Endothelial cell of umbilical vein (primary cell): ENCODE measurements around the gene BGN. TPM values are rescaled to one million over a fixed set of nuclear protein-coding genes. Genes with fewer than 3 reads are reported as not detected.

Source experiments
- BruUV-seq: library from RNA; stranded (reverse); fragments of 400-500 nt; replicated peaks from 2 replicates; lab custom pipeline; 2021; lab: Mats Ljungman, UMichigan
- CTCF ChIA-PET: fragments of 300-600, 350-600 bp; sonication (Branson Sonifier 250); formaldehyde crosslinking; loops from one replicate; lab custom pipeline; 2021; ENCODE audit warnings: antibody characterized with exemption, inconsistent platforms; lab: Charles Lee
- POLR2A ChIA-PET: fragments of 300-600, 350-600 bp; sonication (Branson Sonifier 250); formaldehyde crosslinking; loops from one replicate; lab custom pipeline; 2021; ENCODE audit warnings: antibody characterized with exemption, inconsistent platforms; lab: Charles Lee
- DNase-seq: peaks from one replicate; pipeline ENCODE4 v3.0.0-alpha.2; 2011; ENCODE audit warnings: low read depth, low spot score
- FAIRE-seq: peaks from 2 replicates; lab custom pipeline; 2011; peaks lifted over from hg19 to GRCh38; lab: Jason Lieb, UNC
- H2AFZ ChIP-seq: 2 replicates; pipeline ENCODE4 v1.6.0; 2012; ENCODE audit warnings: low read depth, low read length, control low read depth, inconsistent platforms
- H3K27ac ChIP-seq: 2 replicates; pipeline ENCODE4 v1.5.1; 2011; ENCODE audit warnings: low read depth, mild to moderate bottlenecking, control low read depth, low read length, moderate library complexity; ENCODE audit not compliant: insufficient read depth
- H3K27me3 ChIP-seq, 2 experiments: 2 replicates each; pipeline versions ENCODE4 v1.6.0 to v1.6.1; 2011; ENCODE audit warnings: low read length in 2 of 2, mixed read lengths in 1 of 2; ENCODE audit not compliant: control insufficient read depth in 2 of 2, insufficient read depth in 2 of 2
- H3K36me3 ChIP-seq, 2 experiments: 2 replicates in 1 of 2; 3 replicates in 1 of 2; pipeline ENCODE4 v1.5.1; 2011; ENCODE audit warnings: low read length in 2 of 2, mild to moderate bottlenecking in 1 of 2, moderate library complexity in 1 of 2; ENCODE audit not compliant: control insufficient read depth in 2 of 2, insufficient read depth in 2 of 2; ENCODE audit errors: extremely low read depth in 1 of 2
- H3K4me1 ChIP-seq: 3 replicates; pipeline ENCODE4 v1.5.1; 2011; ENCODE audit warnings: mild to moderate bottlenecking, low read length; ENCODE audit not compliant: control insufficient read depth, insufficient read depth; ENCODE audit errors: extremely low read depth
- H3K4me2 ChIP-seq: 2 replicates; pipeline ENCODE4 v1.6.1; 2011; ENCODE audit warnings: low read length, control low read depth, mixed read lengths; ENCODE audit not compliant: insufficient read depth
- H3K4me3 ChIP-seq, 3 experiments: fragments of 200-600 bp in 1 of 3; sonication (generic), shearing (Covaris generic) in 1 of 3; replicated peaks in 1 of 3; 2 replicates each; pipeline ENCODE4 v1.5.1; 2011 to 2016; ENCODE audit warnings: control low read depth in 3 of 3, low read length in 3 of 3, mild to moderate bottlenecking in 2 of 3, inconsistent platforms in 1 of 3, low read depth in 1 of 3, moderate library complexity in 1 of 3; ENCODE audit not compliant: insufficient read depth in 1 of 3
- H3K79me2 ChIP-seq: 2 replicates; pipeline ENCODE4 v1.6.0; 2012; ENCODE audit warnings: low read length, inconsistent platforms; ENCODE audit not compliant: control insufficient read depth, insufficient read depth
- H3K9ac ChIP-seq: replicated peaks from 2 replicates; pipeline ENCODE3; 2011; ENCODE audit warnings: low read length, control low read depth; ENCODE audit not compliant: insufficient read depth; ENCODE audit errors: extremely low read depth
- H3K9me1 ChIP-seq: replicated peaks from 3 replicates; pipeline ENCODE4 v1.6.0; 2011; ENCODE audit warnings: mild to moderate bottlenecking, low read length; ENCODE audit not compliant: control insufficient read depth, insufficient read depth; ENCODE audit errors: extremely low read depth
- H3K9me3 ChIP-seq: replicated peaks from 2 replicates; pipeline ENCODE4 v1.5.1; 2012; ENCODE audit warnings: low read length, inconsistent platforms; ENCODE audit not compliant: control insufficient read depth, insufficient read depth
- H4K20me1 ChIP-seq: replicated peaks from 2 replicates; pipeline ENCODE3; 2011; ENCODE audit warnings: mild to moderate bottlenecking, low read length; ENCODE audit not compliant: control insufficient read depth, insufficient read depth; ENCODE audit errors: extremely low read depth
- CTCF ChIP-seq, 2 donors: IDR thresholded peaks; 1 replicate in 1 of 2; 2 replicates in 1 of 2; pipeline ENCODE4 v1.5.1; 2011; ENCODE audit warnings: low read length in 2 of 2, mild to moderate bottlenecking in 2 of 2, moderate library complexity in 2 of 2, control low read depth in 1 of 2, inconsistent platforms in 1 of 2, low read depth in 1 of 2; ENCODE audit not compliant: insufficient read depth in 1 of 2; ENCODE audit errors: extremely low read depth in 1 of 2
- EZH2 ChIP-seq: IDR thresholded peaks from 2 replicates; pipeline ENCODE4 v1.6.1; 2012; ENCODE audit warnings: borderline replicate concordance, low read depth, mild to moderate bottlenecking, moderate library complexity, low read length, inconsistent platforms; ENCODE audit not compliant: severe bottlenecking
- FOS ChIP-seq: IDR thresholded peaks from 2 replicates; pipeline ENCODE4 v1.6.1; 2011; ENCODE audit warnings: mild to moderate bottlenecking, low read length, moderate library complexity, borderline replicate concordance; ENCODE audit not compliant: insufficient read depth
- GATA2 ChIP-seq: IDR thresholded peaks from 2 replicates; pipeline ENCODE4 v1.7.0; 2011; ENCODE audit warnings: low read depth, mild to moderate bottlenecking, moderate library complexity, mixed read lengths, low read length; ENCODE audit not compliant: insufficient read length, insufficient read depth
- JUN ChIP-seq: IDR thresholded peaks from 2 replicates; pipeline ENCODE4 v1.6.1; 2011; ENCODE audit warnings: borderline replicate concordance, low read depth; ENCODE audit not compliant: insufficient read length, insufficient read depth
- MAX ChIP-seq: IDR thresholded peaks from 2 replicates; pipeline ENCODE4 v1.6.1; 2011; ENCODE audit not compliant: insufficient read depth, insufficient read length
- MYC ChIP-seq: IDR thresholded peaks from one replicate; pipeline ENCODE4 v1.6.1; 2011; ENCODE audit warnings: mild to moderate bottlenecking, low read depth, low read length
- POLR2A ChIP-seq: IDR thresholded peaks from 2 replicates; pipeline ENCODE4 v1.6.1; 2012; ENCODE audit warnings: low read depth, mild to moderate bottlenecking, control low read depth, low read length
- POLR2AphosphoS5 ChIP-seq: IDR thresholded peaks from 2 replicates; pipeline ENCODE4 v1.6.1; 2012; ENCODE audit warnings: low read depth, mild to moderate bottlenecking, control low read depth, low read length, moderate library complexity; ENCODE audit not compliant: insufficient read depth
- dilution Hi-C: fragments of 300-500 bp; cut with MboI; formaldehyde crosslinking; loops from one replicate; pipeline ENCODE4 v1.15.0; 2019; ENCODE audit warnings: low sequenced_read_pairs; ENCODE audit not compliant: extremely low pct_ligation_motif_present
- intact Hi-C: fragments of 100-400 bp; cut with micrococcal nuclease; formaldehyde crosslinking; loops from one replicate; pipeline ENCODE4 v1.10.0; 2022
- polyA plus RNA-seq, 4 experiments: library from polyadenylated mRNA; depleted of rRNA in 3 of 4; stranded (reverse) in 3 of 4; unstranded in 1 of 4; fragments of >200 nt; gene quantifications; 2 replicates each; pipeline versions ENCODE4 v1.2.1 to v1.2.3, GENCODE V29; 2011 to 2012; ENCODE audit warnings: missing spikeins in 1 of 4
- total RNA-seq: library from RNA; stranded (reverse); gene quantifications from 2 replicates; pipeline ENCODE4 v1.2.3, GENCODE V29; 2021

Gene BGN
- total and polyA plus RNA-seq, 2 donors (not counting 3 experiments of a cell fraction or from before 2014, with no cell fraction given) = 479 to 879 TPM

GRCh38 chrX:153520287-153520917 lies 25.6 kb downstream of the BGN start:
- dilution Hi-C loops (no loop called here), intact Hi-C loops (no loop called here)
- no peak overlapping the region for H2AFZ ChIP-seq
- H3K79me2 ChIP-seq = no peaks in the 10 kb centered on the region
- H3K36me3 ChIP-seq = no peaks in the 10 kb centered on the region
- DNase-seq (no peak), FAIRE-seq (no peak)
- H3K27ac ChIP-seq = no peak overlapping the region
- H3K4me2 ChIP-seq = no peak overlapping the region
- CTCF ChIA-PET = interaction anchor here (1.0 kb wide), 1 partner anchor 19 kb away, joined by 4 read pairs; no protein-coding TSS in a partner anchor
- H3K4me3 ChIP-seq = no peak overlapping the region
- no peak overlapping the region for H3K9ac ChIP-seq
- POLR2A ChIA-PET = no interaction called here
- H4K20me1 ChIP-seq = no peaks in the 10 kb centered on the region
- peaks cover 19 to 31% of the 10 kb centered on the region in 2 experiments for H3K27me3 ChIP-seq
- TF ChIP-seq MYC (no peak), POLR2AphosphoS5 (no peak), MAX (no peak), FOS (no peak), JUN (no peak)
- no peaks in the 10 kb centered on the region for H3K9me1 ChIP-seq
- H3K4me1 ChIP-seq = no peaks in the 10 kb centered on the region
- no peaks in the 10 kb centered on the region for H3K9me3 ChIP-seq
- BruUV-seq = no TSS peak

DNA sequence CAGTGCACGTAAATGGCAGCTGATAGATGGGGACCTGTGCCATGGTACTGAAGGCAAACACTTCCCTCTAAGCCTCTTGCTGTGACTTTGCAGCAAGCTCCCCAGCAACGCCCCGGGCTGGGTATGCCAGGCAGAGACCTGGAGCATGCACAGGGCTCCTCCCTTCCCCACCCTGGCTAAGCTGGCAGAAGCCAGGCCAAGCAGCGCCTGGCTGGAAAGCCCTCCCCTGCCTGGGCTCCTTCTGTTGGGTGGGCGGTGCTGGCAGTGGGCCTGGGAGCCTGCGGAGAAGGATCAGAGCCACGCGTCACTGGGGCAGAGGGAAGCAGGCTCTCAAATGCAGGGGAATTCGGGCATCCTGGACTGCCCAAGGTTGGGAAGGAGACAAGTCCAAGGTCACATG lies 26.3 kb downstream of the BGN start:
- FAIRE-seq (no peak), DNase-seq (no peak)
- Histone ChIP-seq H2AFZ (no peak overlapping the region), H3K79me2 (no peaks in the 10 kb centered on the region), H3K4me1 (no peaks in the 10 kb centered on the region), H3K9me3 (no peaks in the 10 kb centered on the region), H3K9ac (no peak overlapping the region), H3K9me1 (no peaks in the 10 kb centered on the region), H3K27ac (no peak overlapping the region), H3K27me3 (peaks cover 19 to 29% of the 10 kb centered on the region in 2 experiments), H3K4me3 (no peak overlapping the region), H4K20me1 (no peaks in the 10 kb centered on the region), H3K4me2 (no peak overlapping the region), H3K36me3 (no peaks in the 10 kb centered on the region)
- ChIA-PET CTCF (no interaction called here), POLR2A (no interaction called here)
- intact Hi-C loops = no loop called here
- BruUV-seq = no TSS peak
- TF ChIP-seq GATA2 (no peak), EZH2 (no peak), MAX (no peak), MYC (no peak), POLR2AphosphoS5 (no peak), CTCF (IDR thresholded peaks at IDR 0.05; ENCODE audit: extremely low read depth in 1 of 2, insufficient read depth in 1 of 2, low read depth in 1 of 2, low read length in 2 of 2) (no peak), FOS (no peak), JUN (no peak), POLR2A (no peak)
- dilution Hi-C loops = no loop called here
